SHP77 (cell line): ENCODE results near the gene EPS8L1.
A peak's percentile ranks its signal among the peaks of the same experiment; 100 is the strongest.
"Not testable (repeated sequence)": the region's sequence is repeated elsewhere in the genome, so short reads cannot be mapped to it uniquely, and the experiment has no call there.

Experiments used
- DNase-seq, 2 experiments: peaks; one replicate each; lab custom pipeline; 2025; lab: John Stamatoyannopoulos, UW

Gene EPS8L1

DNA sequence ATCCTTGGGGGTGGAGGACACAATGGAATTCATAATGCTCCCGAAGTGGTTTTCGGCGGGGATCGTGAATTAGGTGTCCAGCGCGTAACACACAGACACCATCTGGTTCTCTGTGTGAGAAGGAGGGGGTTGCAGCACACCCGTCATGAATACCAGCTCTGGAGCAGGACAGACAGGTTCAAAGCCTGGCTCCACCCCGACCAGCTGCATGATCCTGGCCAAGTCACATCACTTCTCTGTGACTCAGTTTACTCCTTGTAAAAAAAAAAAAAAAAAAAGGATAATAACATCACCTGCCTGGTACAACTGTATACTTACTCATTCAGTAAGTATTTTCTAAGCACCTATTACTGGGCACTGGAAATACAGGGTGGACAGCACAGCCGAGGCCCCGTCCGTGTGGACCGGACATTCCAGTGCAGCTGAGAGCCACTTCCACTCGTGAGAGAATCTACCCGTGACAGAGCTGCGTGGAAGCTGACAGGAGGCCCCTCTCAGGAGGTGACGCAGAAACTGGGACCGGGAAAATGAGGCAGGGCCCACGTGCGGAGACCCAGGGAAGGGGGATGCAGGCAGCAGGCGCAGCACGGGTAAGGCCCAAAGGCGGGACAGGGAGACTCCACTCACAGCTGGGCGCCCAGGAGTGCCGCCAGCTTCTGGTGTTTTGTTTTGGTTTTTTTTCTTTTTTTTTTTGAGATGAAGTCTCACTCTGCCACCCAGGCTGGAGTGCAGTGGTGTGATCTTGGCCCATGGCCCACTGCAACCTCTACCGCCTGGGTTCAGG, 24.7 kb upstream of the EPS8L1 start:
- no peak for DNase-seq

DNA sequence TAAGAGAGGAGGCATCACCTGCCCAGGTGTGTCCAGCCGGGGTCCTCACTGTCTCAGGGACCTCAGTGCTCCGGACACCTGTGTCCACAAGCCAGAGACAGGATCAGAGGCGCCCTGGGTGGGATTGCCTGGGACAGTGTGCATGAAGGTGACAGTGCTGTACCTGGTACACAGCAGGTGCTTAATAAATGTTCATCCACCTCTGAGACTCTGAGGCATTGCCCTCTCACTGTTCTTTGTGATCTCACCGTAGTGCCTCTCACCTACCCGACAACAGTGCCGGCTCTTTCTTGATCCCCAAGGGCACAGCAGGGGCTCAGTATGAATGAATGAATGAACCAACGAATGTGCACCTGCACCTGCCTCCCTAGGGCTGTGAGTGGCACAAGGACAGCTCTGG, 21.9 kb upstream of the EPS8L1 start:
- DNase-seq, result no peak

DNA sequence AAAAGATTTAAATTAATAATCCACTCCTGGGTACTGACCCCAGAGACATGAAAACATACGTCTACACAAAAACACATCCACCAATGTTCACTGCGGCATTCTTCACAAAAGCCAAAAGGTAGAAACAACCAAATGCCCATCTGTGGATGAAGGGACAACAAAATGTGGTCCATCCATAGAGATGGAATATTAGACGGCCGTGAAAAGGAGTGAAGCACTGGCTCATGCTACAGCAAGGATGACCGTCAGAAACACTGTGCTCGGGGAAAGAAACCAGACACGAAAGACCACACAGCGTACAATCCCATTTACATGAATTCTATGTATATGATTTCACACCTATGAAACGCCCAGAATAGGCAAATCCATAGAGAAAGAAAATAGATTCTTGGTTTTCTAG, 18.8 kb upstream of the EPS8L1 start:
- no peak for DNase-seq

DNA sequence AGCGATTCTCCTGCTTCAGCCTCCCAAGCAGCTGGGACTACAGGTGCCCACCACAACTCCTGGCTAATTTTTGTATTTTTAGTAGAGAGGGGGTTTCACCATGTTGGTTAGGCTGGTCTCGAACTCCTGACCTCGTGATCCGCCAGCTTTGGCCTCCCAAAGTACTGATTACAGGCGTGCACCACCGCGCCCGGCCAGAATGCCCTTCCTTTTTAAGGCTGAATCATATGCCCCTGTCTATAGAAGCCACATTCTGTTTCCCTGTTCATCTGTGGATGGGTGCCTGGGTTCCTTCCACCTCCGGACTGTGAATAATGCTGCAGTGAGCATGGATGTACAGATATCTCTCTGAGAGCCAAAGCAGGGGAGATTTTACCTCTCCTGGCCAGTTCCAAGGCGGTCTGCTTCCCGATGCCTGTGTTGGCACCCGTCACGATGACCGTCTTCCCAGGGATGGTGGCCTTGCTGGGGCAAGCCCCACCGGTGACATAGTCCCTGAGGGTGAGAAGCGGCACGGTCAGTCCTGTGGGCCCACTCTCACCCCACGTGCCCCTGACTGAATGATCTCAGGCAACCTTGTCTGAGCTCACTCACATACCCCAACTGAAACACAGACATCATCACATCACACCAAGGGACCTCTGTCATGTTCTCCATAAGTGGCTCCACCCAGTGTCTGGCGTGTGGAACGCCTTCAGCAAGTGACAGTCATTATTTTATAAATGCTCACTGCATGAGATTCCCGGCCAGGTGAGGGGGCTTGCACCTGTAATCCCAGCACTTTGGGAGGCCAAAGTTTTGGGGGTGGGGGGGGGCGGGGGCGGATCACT, 16.7 kb upstream of the EPS8L1 start:
- DNase-seq, result no peak

DNA sequence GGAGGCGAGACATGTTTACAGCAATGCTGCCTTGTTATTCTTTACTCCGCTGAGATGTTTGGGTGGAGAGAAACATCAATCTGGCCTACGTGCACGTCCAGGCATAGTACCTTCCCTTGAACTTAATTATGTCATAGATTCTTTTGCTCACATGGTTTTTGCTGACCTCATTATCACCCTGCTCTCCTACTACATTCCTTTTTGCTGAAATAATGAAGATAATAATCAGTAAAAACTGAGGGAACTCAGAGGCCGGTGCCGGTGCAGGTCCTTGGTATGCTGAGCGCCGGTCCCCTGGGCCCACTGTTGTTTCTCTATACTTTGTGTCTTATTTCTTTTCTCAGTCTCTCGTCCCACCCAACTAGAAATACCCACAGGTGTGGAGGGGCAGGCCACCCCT, 15.4 kb upstream of the EPS8L1 start:
- DNase-seq, result not testable (repeated sequence)

- peak; percentile 91 to 92 for DNase-seq
These were observed 12.8 kb upstream of the EPS8L1 start, which contains the start of gene RDH13 for GRCh38 chr19:55062735-55063491. TSS of gene RDH13 (minus strand) at chr19:55063148. CDS start at chr19:55063032, 116 bp downstream.

GRCh38 chr19:55063492-55063843, 12.2 kb upstream of the EPS8L1 start:
- no peak for DNase-seq

DNA sequence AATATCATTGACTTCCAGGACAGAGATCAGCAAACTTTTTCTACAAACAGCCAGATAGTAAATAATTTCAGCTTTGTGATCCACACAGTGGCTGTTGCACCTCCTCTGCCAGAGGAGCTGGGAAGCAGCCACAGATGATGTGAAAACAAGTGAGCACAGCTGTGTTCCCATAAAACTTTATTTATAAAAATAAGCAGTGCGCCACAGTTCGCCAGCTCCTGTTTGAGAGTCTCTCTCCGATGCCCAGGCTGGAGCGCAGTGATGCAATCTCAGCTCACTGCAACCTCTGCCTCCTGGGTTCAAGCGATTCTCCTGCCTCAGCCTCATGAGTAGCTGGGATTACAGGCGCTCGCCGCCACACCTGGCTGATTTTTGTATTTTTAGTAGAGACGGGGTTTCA, 10.2 kb upstream of the EPS8L1 start:
- not testable (repeated sequence) for DNase-seq

DNA sequence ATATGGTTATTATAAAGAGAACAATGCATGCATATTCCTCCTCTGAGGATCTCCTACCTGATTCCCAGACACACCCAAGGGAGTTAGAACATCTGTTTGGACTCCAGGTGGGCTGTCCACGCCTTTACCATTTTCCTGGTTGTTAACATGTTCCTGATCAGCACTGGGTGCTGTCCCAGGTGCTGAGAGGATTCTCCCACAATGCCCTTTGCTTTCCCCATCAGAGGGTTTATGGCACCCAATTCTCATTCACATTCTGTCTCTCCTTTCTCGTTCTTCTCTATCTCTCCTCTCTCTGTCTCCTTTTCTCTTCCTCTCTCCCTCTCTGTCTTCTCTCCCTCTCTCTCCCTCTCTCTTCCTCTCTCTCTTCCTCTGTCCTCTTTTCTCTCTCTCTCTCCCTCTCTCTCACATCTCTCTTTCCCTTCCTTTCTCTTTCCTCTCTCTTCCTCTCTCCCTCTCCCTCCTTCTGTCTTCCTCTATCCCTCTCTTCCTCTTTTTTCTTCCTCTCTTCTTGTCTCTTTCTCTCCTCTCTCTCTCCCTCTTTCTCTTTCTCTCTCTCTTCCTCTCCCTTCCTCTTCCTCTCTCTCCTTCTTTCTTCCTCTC, 9.5 kb upstream of the EPS8L1 start:
- DNase-seq, result no peak

GRCh38 chr19:55067869-55068268, 7.8 kb upstream of the EPS8L1 start:
- DNase-seq, result no peak

DNA sequence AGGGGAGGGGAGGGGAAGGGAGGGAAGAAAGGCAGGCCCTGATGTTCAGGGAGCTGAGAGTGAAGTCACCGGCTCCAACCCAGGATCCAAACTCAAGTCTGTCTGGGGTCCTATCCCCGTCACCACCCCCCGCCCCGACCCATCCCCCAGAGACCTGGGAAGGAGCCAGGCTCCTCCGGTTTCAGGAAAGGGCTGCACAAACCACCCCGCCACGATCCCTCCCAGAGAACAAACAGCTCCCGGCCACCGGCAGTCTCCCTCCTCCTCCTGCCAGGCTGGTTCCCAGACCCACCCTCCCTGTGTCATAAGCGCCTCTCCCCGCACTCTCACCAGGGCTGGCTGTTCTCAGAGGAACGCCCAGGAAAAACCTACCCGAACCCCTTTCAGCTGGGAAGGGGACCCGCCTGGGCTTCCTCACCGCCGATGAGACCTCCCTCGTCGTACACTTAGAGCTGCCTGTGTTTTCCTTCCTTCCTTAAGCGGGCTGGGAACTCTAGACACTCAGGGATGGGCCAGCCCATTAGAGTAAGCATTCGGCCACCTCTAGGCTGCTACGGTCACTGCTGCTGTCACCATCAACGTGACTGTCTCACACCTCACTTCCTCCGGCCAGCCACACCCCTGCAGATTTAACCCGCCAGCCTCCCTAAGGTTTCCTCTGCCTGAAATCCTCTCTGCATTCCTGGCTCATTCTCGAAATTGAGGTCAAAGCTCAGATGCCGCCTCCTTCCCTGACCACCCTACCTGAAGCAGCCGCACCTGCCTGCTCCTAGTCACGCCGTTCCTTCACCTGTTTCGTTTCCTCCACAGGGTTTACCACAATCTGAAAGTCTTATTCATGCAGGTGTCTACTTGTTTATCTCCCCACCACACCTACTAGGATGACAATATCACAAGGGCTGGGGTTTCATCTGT, 6.5 kb upstream of the EPS8L1 start:
- peak; percentile 32 to 47 for DNase-seq

DNA sequence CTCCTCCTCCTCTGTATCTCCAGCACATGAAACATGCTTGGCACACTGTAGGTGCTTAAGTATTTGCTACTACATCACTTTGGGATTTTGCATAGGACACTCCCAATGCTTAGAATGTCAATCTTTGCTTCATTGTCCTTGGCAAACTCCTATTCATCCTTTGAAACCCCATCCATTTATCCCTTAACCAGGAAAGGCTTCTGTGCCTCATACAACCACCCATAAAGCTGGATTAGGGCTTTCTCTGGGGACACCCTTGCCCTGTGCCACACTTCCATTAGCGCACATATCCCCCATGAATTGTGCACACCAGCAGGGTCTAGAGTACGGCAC, 5.8 kb upstream of the EPS8L1 start:
- no peak for DNase-seq

DNA sequence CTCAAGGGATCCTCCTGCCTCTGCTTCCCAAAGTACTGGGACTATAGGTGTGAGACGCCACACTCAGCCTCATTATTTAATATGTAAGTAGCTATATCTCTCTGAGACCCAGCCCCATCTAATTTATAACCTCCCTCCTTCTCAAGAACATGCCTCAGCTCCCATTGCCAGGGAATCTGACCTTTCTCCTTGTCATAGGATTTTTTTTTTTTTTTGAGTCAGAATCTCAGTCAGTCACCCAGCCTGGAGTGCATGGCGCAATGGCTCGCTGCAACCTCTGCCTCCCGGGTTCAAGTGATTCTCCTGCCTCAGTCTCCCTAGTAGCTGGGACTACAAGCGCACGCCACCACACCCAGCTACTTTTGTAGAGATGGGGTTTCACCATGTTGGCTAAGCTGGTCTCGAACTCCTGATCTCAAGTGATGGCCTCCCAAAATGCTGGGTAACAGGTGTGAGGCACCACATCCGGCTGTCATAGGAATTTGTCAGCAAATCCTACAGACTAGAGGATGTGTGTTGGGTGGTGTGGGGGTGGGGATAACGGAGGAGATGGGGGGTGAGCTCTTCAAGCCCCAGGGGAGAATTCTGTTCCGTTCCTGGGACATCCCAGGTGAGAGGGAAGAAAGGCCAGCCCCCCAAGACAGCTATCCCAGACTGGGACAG, 5.1 kb upstream of the EPS8L1 start:
- DNase-seq, result no peak

DNA sequence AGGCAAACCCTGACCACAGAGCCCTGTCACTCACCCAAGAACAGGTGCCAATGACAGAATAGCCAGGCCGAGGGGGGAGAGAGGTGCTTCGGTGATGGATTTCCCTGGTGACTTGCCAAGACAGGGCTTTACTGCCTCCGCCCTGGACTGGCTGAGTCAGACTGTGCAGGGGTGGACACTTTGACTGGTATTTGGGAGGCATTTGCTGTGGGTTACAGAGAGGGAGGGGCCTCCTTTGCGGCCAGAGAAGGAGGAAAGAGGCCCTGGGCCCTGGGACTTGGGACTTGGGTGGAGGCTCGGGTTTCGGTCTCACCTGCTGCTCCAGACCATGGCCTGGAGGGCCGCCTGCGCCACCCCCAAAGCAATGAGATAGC, 4.6 kb upstream of the EPS8L1 start:
- peak in 1 of 2 experiments; percentile 28 for DNase-seq

DNA sequence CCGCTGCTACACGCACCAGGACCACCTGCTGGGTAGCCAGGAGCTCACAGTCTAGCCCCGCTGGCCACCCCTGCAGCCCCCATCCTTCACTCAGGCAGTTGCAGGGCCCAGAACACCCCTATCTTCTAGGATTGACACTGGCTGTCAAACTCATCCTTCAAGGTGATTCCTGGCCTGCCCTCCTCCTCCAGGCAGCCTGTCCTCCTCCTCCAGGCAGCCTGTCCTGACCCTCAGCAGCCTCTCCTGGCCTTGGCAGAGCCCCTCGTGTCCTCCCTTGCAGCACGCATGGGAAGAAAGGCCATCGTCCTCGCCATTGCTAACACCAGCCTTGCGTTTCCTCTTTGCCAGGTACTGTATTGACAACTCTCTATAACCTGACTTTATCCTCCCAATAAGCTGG, 3.8 kb upstream of the EPS8L1 start:
- no peak for DNase-seq

- no peak for DNase-seq
These were observed 652 bp downstream of the EPS8L1 start for GRCh38 chr19:55076321-55076720.

GRCh38 chr19:55077106-55077505, 1.4 kb downstream of the EPS8L1 start:
- no peak for DNase-seq

DNA sequence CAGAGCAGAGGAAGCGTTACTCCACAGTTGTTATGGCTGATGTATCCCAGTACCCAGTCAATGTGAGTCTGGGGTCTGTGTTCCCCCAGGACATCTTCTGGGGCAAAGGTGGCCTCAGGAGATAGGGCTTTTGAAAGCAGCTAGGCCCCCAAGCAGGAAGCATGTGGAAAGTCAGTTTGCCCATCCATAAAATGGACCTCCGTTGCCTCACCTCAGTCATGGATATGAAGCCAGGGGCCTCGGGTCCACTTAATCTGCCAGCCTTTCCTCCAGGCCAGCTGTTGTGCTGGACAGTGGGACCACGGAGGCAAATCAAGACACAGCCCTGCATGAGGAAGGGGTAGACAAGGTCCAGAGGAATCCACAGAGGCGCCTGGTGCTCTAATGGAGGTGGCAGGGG, 3.3 kb downstream of the EPS8L1 start:
- DNase-seq, result no peak

- DNase-seq, result no peak
These were observed 3.9 kb downstream of the EPS8L1 start for GRCh38 chr19:55079400-55080038.
